ENCODE data around the gene MED17.

MED17 gene

GRCh38 chr11:93849751-93850593 is 65.9 kb downstream of the MED17 start:
- DNase-seq (ENCODE audit: low spot score) = peak; percentile 59

- no peak for DNase-seq (ENCODE audit: low spot score)
These were observed 66.5 kb downstream of the MED17 start, which contains the start of gene VSTM5 for GRCh38 chr11:93850594-93851018. Gene VSTM5 (minus strand): TSS chr11:93850618. CDS start chr11:93850502, 116 bp downstream.

GRCh38 chr11:93852242-93852641 is 68.2 kb downstream of the MED17 start:
- DNase-seq (ENCODE audit: low spot score) = no peak

DNA sequence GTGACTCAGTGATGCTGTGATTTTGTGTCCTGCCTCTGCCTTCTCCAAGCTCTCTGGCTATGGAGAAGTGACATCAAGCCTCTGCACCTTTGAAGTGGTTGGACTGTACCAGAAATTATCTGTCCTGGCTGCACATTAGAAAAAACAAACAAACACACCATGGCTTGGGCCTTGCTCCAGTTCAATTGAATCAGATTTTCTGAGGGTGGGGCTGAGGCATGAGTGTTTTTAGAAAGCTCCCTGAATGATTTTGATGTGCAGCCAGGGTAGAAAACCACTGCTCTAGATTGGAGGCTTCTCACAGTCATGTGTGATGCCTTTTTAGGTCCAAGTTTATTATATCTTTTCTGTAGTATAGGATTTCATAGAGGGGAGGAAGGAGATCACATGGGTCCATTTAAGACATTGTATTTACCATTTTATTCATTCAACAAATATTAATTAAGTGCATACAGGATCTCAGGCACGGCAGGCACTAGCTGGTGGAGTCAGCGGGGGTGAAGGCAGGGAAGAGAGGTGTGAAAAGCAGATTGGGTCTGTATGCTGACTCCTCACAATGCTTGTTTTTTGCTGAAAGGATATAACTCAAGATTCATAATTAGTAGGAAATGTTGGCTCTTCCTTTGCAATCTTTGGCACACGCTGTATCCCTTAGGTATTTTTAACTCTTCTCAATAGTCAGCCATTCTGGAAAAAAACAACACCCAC is 73.5 kb downstream of the MED17 start:
- no peak for DNase-seq (ENCODE audit: low spot score)

GRCh38 chr11:93858121-93858775 is 74.2 kb downstream of the MED17 start:
- no peak for DNase-seq (ENCODE audit: low spot score)

DNA sequence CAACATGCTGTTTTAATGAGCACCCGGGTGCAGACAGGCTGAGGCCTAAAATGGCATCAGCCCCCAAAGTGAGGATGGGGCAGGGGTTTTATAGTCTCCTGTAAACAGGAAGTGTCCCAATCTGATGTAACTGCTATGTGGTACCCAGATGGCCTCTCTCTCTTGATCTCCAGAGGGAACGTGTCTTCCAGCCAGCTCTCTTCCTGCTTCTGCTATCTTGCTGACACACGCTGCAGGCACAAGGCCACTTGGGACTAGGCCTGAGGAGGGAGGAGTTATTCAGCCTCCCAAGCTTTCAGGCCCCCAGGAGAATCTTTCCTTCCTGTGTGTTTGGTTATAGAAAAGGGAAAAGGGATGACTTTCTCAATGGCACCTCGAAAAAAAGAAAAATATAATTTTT is 77.7 kb downstream of the MED17 start:
- no peak for DNase-seq (ENCODE audit: low spot score)
